Gastrocnemius medialis (tissue), 4 donors: Measurements from ENCODE around the gene DNAJB12.

Experiments
- CTCF ChIP-seq, 5 experiments: fragments of 450-650 bp in 3 of 5; fragments of 200-600 bp in 2 of 5; sonication (generic) in 2 of 5; IDR thresholded peaks in 4 of 5; conservative IDR thresholded peaks in 1 of 5; 1 replicate in 4 of 5; 2 replicates in 1 of 5; pipeline ENCODE4 v1.5.1; 2016 to 2019; ENCODE audit warnings: antibody characterized with exemption in 5 of 5, mild to moderate bottlenecking in 3 of 5, moderate library complexity in 3 of 5
- POLR2A ChIP-seq, 2 donors: fragments of 450-650 bp; IDR thresholded peaks; one replicate each; pipeline ENCODE4 v1.6.1; 2017; ENCODE audit warnings: antibody characterized with exemption in 2 of 2, mild to moderate bottlenecking in 2 of 2, moderate library complexity in 2 of 2

- TF ChIP-seq CTCF (IDR thresholded peaks at IDR 0.05 in 4 of 5, conservative IDR thresholded peaks at IDR 0.05 in 1 of 5) (no peak), POLR2A (IDR thresholded peaks at IDR 0.05) (peak in 1 of 2 donors; percentile 20)
Observed at GRCh38 chr10:72334825-72335393, 19.8 kb downstream of the DNAJB12 start.
